Pancreas (tissue), 10 donors: Measurements from ENCODE around the gene VSIR. TPM values are rescaled to one million over a fixed set of nuclear protein-coding genes. Genes with fewer than 3 reads are reported as not detected.
A peak's percentile ranks its signal among the peaks of the same experiment; 100 is the strongest.

ENCODE experiments used
- ATAC-seq, 4 donors: fragments of 200-7000 bp; cut with Tn5 transposase; one replicate each; pipeline versions ENCODE4 v1.8.0 to v1.9.1; 2020; ENCODE audit warnings: mild to moderate bottlenecking in 4 of 4, moderate library complexity in 4 of 4
- DNase-seq, 6 donors: peaks; one replicate each; pipeline ENCODE4 v3.0.0-alpha.2; 2020
- FAIRE-seq: peaks from 2 replicates; lab custom pipeline; 2012; peaks lifted over from hg19 to GRCh38; lab: Jason Lieb, UNC
- H3K27ac ChIP-seq, 4 donors: fragments of 200-600 bp; sonication (generic); 1 replicate in 3 of 4; 2 replicates in 1 of 4; pipeline versions ENCODE4 v1.5.0 to v1.8.0; 2020
- H3K27me3 ChIP-seq, 4 donors: fragments of 200-600 bp; one replicate each; pipeline ENCODE4 v1.8.0; 2021
- H3K36me3 ChIP-seq, 3 donors: fragments of 200-600 bp; sonication (generic) in 1 of 3; one replicate each; pipeline versions ENCODE4 v1.5.0 to v1.8.0; 2020 to 2021
- H3K4me1 ChIP-seq, 3 donors: fragments of 200-600 bp; one replicate each; pipeline ENCODE4 v1.8.0; 2021
- H3K4me3 ChIP-seq, 4 donors: fragments of 200-600 bp; sonication (generic) in 2 of 4; one replicate each; pipeline versions ENCODE4 v1.5.0 to v1.8.0; 2020 to 2021
- H3K9me3 ChIP-seq, 4 donors: fragments of 200-600 bp; one replicate each; pipeline ENCODE4 v1.8.0; 2021
- WGBS, 2 donors: extraction: QIAGEN DNeasy Blood & Tissue Kit; methylation state at CpG; one replicate each; pipeline ENCODE4 v1.1.7; 2013; 5-methylcytosine and 5-hydroxymethylcytosine counted together
- intact Hi-C, 3 donors: fragments of 100-400 bp; cut with DNase I; formaldehyde crosslinking; loops; one replicate each; pipeline versions ENCODE4 v1.11.1 to v1.14.2; 2022
- polyA plus RNA-seq, 2 donors: library from polyadenylated mRNA; stranded (reverse); fragments of 200-250 nt; gene quantifications; one replicate each; pipeline ENCODE4 v1.2.3, GENCODE V29; 2013
- total RNA-seq, 6 donors: library from RNA; stranded (reverse); fragmentation: NEBNext Ultra II Directional in 4 of 6; extraction: Animal tissue kit (Norgen Biotek cat#: 25700) in 4 of 6; gene quantifications; one replicate each; pipeline versions ENCODE4 v1.2.1 to v1.2.4, GENCODE V29; 2021 to 2023
- TF ChIP-seq, protein P1 (sequence below), 4 donors: fragments of 200-600 bp; sonication (generic) in 3 of 4; IDR thresholded peaks; one replicate each; pipeline versions ENCODE4 v1.5.0 to v1.8.0; 2021; ENCODE audit warnings: antibody characterized with exemption in 4 of 4
- donor health status: healthy with polysubstance abuse.
- donor health status: DM: no; HTN: no; CAD: no; lungs with moderate emphysema.
- donor health status: DM: no; HTN: no; CAD: no.
- donor health status: control.
- donor health status: control.
- donor health status: Bipolar disorder and iron deficiency.
- donor health status: DM: yes; HTN: yes; CAD: no.
- donor health status: DM: no; HTN: no; CAD: no.
- donor health status: DM: no; HTN: no; CAD: no.
- donor health status: DM: yes; HTN: yes; CAD: no.

VSIR gene
- total RNA-seq (10 to 100 TPM in 3 of 6 donors, 1 to 10 TPM in 3; 3.7 to 27.6 (median 9.7) TPM), polyA plus RNA-seq (10 to 100 TPM in 1 of 2 donors, 1 to 10 TPM in 1; 5.9 to 10.2 TPM)

DNA sequence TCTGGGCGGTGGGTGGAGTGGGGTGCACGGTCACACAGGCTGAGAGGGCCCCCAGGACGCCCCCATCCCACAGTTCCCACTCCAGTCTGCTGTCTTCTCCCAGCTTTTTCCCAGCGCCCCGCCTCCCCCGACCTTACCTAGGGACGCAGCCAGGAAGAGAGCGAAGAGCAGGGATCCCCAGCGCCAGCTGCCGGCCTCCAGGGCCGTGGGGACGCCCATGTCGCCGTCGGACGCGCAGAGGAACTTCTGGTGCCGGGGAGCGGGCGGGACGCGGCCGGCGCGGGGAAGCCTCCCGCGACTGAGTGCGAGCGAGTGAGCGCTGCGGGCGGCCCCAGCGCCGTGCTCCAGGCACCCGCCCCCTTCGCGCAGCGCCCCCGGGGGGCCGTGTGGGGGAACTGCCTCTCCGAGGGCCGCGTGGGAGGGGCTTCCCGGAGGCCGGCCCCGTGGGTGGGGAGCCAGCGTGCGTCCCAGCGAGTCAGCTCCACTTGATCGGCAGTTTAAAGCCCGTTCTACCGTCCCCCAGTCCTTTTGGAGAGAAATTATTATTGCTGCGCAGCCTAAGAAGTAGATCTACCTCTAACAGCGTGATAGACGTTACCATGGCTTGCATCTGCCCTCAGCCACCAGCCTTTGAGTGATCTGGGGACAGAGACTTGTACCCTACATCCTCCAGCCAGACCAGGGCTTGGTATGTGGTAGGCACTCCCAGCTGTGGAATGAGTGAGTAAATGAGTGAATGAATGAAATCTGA lies at the start of gene VSIR:
Gene VSIR, minus strand, starts transcription at position 300 of the 751 bp plus-strand sequence. Its CDS starts 81 bp downstream, at position 219.
- Histone ChIP-seq H3K27ac (peak within 1 kb of the TSS; percentile 39 to 74 (median 68)), H3K4me3 (peak within 1 kb of the TSS; percentile 35 to 67 (median 43)), H3K9me3 (no peaks in the 10 kb centered on the region), H3K27me3 (no peaks in the 10 kb centered on the region), H3K4me1 (peaks cover 0 to 6% (median 5%) of the 10 kb centered on the region in 3 donors), H3K36me3 (no peaks in the 10 kb centered on the region)
- peak; percentile 66 to 93 (median 84) for DNase-seq
- intact Hi-C loops = no loop called here
- FAIRE-seq = no peak
- 6 to 7% methylated on average over 45 to 55 of the region's 55 CpGs for WGBS, 2 donors
- ATAC-seq = peak; percentile 87 to 90 (median 89)
- TF ChIP-seq, protein P1, sequence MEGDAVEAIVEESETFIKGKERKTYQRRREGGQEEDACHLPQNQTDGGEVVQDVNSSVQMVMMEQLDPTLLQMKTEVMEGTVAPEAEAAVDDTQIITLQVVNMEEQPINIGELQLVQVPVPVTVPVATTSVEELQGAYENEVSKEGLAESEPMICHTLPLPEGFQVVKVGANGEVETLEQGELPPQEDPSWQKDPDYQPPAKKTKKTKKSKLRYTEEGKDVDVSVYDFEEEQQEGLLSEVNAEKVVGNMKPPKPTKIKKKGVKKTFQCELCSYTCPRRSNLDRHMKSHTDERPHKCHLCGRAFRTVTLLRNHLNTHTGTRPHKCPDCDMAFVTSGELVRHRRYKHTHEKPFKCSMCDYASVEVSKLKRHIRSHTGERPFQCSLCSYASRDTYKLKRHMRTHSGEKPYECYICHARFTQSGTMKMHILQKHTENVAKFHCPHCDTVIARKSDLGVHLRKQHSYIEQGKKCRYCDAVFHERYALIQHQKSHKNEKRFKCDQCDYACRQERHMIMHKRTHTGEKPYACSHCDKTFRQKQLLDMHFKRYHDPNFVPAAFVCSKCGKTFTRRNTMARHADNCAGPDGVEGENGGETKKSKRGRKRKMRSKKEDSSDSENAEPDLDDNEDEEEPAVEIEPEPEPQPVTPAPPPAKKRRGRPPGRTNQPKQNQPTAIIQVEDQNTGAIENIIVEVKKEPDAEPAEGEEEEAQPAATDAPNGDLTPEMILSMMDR (IDR thresholded peaks at IDR 0.05) = peak; percentile 60 to 84 (median 77)

DNA sequence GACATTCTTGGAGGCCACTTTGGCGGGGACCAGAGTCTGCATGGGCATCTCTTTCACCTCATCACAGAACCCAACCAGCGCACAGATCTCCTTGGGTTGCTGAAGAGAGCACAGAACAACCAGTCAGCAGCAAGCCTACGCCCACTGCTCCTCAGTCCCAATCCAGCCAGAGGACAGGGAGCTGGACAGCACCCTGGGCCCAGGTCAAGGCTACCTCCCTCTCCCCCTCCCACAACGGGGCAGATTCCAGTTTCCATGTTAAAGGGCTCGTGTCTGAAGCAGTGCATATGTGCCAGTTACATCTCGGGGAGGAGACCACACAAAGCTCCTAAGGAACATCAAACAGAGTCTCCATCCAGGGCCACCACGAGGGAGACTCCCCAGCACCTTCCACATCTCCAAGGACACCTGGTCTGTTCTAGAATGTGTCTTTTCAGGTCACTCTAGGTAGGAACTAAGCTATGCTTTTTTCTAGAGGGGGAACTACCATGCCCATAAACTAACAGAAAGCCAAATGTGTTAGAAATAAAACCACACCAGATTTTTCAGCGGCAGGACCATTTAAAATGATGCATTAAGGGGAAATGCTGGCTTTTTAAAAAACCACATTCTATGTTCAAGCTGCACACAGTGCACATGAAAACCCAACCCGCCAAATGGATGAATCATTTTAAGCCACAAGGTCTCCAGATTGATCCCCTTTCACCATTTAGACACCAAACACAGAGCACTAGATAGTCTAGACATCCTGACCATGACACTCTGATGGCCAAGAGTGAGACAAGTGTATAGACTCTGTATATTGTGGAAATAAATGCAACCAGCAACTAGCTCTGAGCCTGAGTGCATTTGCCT lies 48.8 kb upstream of the VSIR start:
- H3K4me3 ChIP-seq = no peak overlapping the region
- TF ChIP-seq, protein P1 (IDR thresholded peaks at IDR 0.05) = no peak
- H3K27me3 ChIP-seq = no peaks in the 10 kb centered on the region
- no peaks in the 10 kb centered on the region for H3K9me3 ChIP-seq
- WGBS, 2 donors = 77 to 80% methylated on average over 9 of the region's 9 CpGs
- no peak overlapping the region for H3K27ac ChIP-seq
- H3K4me1 ChIP-seq = no peaks in the 10 kb centered on the region
- H3K36me3 ChIP-seq = peaks cover 25 to 98% (median 54%) of the 10 kb centered on the region in 3 donors
- FAIRE-seq = no peak
- no peak for ATAC-seq
- intact Hi-C loops = no loop called here
- DNase-seq = no peak

DNA sequence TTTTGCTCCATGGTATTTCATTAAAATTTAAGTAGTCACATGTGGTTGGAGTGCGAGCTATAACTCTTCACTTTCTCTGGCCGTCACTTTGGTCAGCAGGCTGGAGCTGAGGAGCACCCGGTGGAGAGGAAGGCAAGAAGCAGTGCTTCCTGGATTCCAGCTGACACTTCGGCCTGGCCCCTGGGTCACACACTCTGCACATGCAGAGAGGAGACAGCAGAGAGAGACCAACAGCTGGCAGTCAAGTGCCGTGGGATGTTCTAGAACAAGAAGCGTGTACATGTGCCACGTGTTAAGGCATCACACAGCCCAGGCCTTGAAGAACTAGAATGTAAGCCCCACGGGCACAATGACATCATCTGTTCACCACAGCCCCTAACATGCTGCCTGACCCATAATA lies 47.6 kb upstream of the VSIR start:
- no peak for ATAC-seq
- Histone ChIP-seq H3K27me3 (no peaks in the 10 kb centered on the region), H3K9me3 (no peaks in the 10 kb centered on the region), H3K27ac (no peak overlapping the region), H3K36me3 (peaks cover 16 to 95% (median 55%) of the 10 kb centered on the region in 3 donors), H3K4me3 (no peak overlapping the region), H3K4me1 (no peaks in the 10 kb centered on the region)
- intact Hi-C loops = no loop called here
- DNase-seq = no peak
- TF ChIP-seq, protein P1 (IDR thresholded peaks at IDR 0.05) = no peak
- no peak for FAIRE-seq
- WGBS, 2 donors = 90 to 91% methylated on average over 8 of the region's 8 CpGs

DNA sequence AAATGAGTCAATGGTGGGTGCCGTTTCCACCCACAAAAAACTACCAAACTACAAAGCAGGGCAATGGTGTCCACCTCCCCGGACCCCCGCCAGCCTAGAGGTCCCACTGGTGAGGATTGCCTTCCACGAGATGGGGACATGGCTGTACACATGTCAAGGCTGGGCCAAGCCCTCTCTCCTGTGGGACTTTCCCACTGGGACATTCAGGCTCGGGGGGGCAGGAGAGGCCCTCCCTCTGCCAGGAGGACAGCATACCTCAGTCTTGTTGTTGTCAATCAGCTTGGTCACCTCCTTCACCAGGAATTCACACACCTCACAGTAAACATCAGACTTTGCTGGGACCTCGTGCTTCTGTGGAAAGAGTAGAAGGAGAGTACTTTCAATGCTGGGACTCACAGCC lies 46.7 kb upstream of the VSIR start:
- H3K4me3 ChIP-seq = no peak overlapping the region
- TF ChIP-seq, protein P1 (IDR thresholded peaks at IDR 0.05) = no peak
- peaks cover 16 to 95% (median 54%) of the 10 kb centered on the region in 3 donors for H3K36me3 ChIP-seq
- H3K27me3 ChIP-seq = no peaks in the 10 kb centered on the region
- FAIRE-seq = no peak
- ATAC-seq = no peak
- no peaks in the 10 kb centered on the region for H3K4me1 ChIP-seq
- no peak for DNase-seq
- no peaks in the 10 kb centered on the region for H3K9me3 ChIP-seq
- intact Hi-C loops = loop anchor here in 1 of 3 donors (10.0 kb wide), 1 partner anchor 435 kb away; no protein-coding TSS in a partner anchor
- no peak overlapping the region for H3K27ac ChIP-seq
- 79 to 82% methylated on average over 6 of the region's 6 CpGs for WGBS, 2 donors
